SU-DHL-6 (cell line): ENCODE data around the gene NPAS3.

ENCODE experiments used
- EZH2phosphoT487 ChIP-seq: fragments of 200-600 bp; sonication (generic), shearing (Covaris generic); conservative IDR thresholded peaks from 2 replicates; pipeline ENCODE4 v1.6.1; 2018; ENCODE audit warnings: mild to moderate bottlenecking, antibody characterized with exemption, low read length, moderate library complexity, mixed read lengths
- TF ChIP-seq, protein P1 (sequence below): fragments of 200-600 bp; sonication (generic); IDR thresholded peaks from one replicate; pipeline ENCODE4 v1.5.1; 2017; ENCODE audit warnings: antibody characterized with exemption, mild to moderate bottlenecking, low read length, moderate library complexity; ENCODE audit not compliant: insufficient read depth, poor library complexity, severe bottlenecking

DNA sequence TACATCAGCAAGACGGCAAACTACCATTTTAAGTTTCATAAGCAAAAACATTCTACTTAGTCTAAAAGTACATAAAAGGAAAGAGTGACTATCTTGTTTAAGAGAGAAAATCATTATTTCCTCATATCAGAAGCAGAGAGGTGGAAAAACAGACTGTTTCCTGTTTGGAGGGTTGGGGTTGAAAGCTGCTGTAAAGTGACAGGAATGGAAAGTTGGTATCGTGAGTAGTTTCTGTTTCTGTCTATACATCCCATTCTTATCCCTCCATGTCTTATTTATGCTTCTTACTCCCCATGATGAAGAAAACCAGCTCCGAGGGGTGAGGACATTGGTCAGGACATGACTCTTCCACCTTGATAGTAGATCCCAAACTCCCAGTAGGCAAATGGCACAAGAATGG, 795.7 kb downstream of the NPAS3 start:
- TF ChIP-seq, protein P1, sequence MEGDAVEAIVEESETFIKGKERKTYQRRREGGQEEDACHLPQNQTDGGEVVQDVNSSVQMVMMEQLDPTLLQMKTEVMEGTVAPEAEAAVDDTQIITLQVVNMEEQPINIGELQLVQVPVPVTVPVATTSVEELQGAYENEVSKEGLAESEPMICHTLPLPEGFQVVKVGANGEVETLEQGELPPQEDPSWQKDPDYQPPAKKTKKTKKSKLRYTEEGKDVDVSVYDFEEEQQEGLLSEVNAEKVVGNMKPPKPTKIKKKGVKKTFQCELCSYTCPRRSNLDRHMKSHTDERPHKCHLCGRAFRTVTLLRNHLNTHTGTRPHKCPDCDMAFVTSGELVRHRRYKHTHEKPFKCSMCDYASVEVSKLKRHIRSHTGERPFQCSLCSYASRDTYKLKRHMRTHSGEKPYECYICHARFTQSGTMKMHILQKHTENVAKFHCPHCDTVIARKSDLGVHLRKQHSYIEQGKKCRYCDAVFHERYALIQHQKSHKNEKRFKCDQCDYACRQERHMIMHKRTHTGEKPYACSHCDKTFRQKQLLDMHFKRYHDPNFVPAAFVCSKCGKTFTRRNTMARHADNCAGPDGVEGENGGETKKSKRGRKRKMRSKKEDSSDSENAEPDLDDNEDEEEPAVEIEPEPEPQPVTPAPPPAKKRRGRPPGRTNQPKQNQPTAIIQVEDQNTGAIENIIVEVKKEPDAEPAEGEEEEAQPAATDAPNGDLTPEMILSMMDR: no peak
- TF ChIP-seq EZH2phosphoT487: no peak
